Measurements from ENCODE around the gene EIF5B. TPM values are rescaled to one million over a fixed set of nuclear protein-coding genes. Genes with fewer than 3 reads are reported as not detected.

EIF5B gene
- total RNA-seq, 1 donor from 2014 or later = 20.8 TPM

- no peak for DNase-seq (ENCODE audit: low read depth)
- TF ChIP-seq CTCF (conservative IDR thresholded peaks at IDR 0.05; ENCODE audit: low read depth, low read length) = no peak
- no peak overlapping the region for H3K4me3 ChIP-seq (ENCODE audit: low read depth, low read length)
Observed at GRCh38 chr2:99410276-99410675, 73.1 kb downstream of the EIF5B start.

GRCh38 chr2:99414566-99414965 is 77.4 kb downstream of the EIF5B start:
- DNase-seq (ENCODE audit: low read depth) = no peak
- no peak overlapping the region for H3K4me3 ChIP-seq (ENCODE audit: low read depth, low read length)
- TF ChIP-seq CTCF (conservative IDR thresholded peaks at IDR 0.05; ENCODE audit: low read depth, low read length) = no peak

- no peak for TF ChIP-seq CTCF (conservative IDR thresholded peaks at IDR 0.05; ENCODE audit: low read depth, low read length)
- no peak overlapping the region for H3K4me3 ChIP-seq (ENCODE audit: low read depth, low read length)
- no peak for DNase-seq (ENCODE audit: low read depth)
Observed at GRCh38 chr2:99417396-99417795, 80.2 kb downstream of the EIF5B start.

- no peak for TF ChIP-seq CTCF (conservative IDR thresholded peaks at IDR 0.05; ENCODE audit: low read depth, low read length)
- no peak for DNase-seq (ENCODE audit: low read depth)
Observed at GRCh38 chr2:99420031-99420430, 82.8 kb downstream of the EIF5B start.

GRCh38 chr2:99420751-99421299 is 83.6 kb downstream of the EIF5B start:
- TF ChIP-seq CTCF (conservative IDR thresholded peaks at IDR 0.05; ENCODE audit: low read depth, low read length) = no peak
- H3K4me3 ChIP-seq (ENCODE audit: low read depth, low read length) = no peak overlapping the region
- DNase-seq (ENCODE audit: low read depth) = no peak

More at GRCh38 chr2:99420031-99420430, 82.8 kb downstream of the EIF5B start:
- H3K4me3 ChIP-seq (ENCODE audit: low read depth, low read length) = no peak overlapping the region

GRCh38 chr2:99421469-99421868 is 84.3 kb downstream of the EIF5B start:
- DNase-seq (ENCODE audit: low read depth) = no peak
- TF ChIP-seq CTCF (conservative IDR thresholded peaks at IDR 0.05; ENCODE audit: low read depth, low read length) = no peak
- no peak overlapping the region for H3K4me3 ChIP-seq (ENCODE audit: low read depth, low read length)

GRCh38 chr2:99422599-99422998 is 85.4 kb downstream of the EIF5B start:
- TF ChIP-seq CTCF (conservative IDR thresholded peaks at IDR 0.05; ENCODE audit: low read depth, low read length) = no peak
- H3K4me3 ChIP-seq (ENCODE audit: low read depth, low read length) = no peak overlapping the region
- DNase-seq (ENCODE audit: low read depth) = no peak

Measured in epithelial cell of proximal tubule (primary cell).